T-helper 17 cell (primary cell): ENCODE data around the gene RO60. TPM values are rescaled to one million over a fixed set of nuclear protein-coding genes. Genes with fewer than 3 reads are reported as not detected.
"Not testable (repeated sequence)": the region's sequence is repeated elsewhere in the genome, so short reads cannot be mapped to it uniquely, and the experiment has no call there.

Experiments used
- ATAC-seq: fragments of 150-1000 bp; cut with Tn5 transposase; 2 replicates; pipeline ENCODE4 v1.10.0; 2021; ENCODE audit warnings: mild to moderate bottlenecking, moderate library complexity
- DNase-seq, 3 donors: peaks; one replicate each; pipeline versions ENCODE4 v3.0.0 to v3.0.0-alpha.2; 2020 to 2021
- H3K9me3 ChIP-seq: one replicate; pipeline ENCODE4 v1.7.0; 2013; ENCODE audit warnings: low read length, mild to moderate bottlenecking; ENCODE audit not compliant: control insufficient read depth, poor library complexity, severe bottlenecking
- H3K27ac Mint-ChIP-seq: one replicate; pipeline ENCODE4 v1.8.0; 2022; ENCODE audit warnings: mild to moderate bottlenecking, moderate library complexity, mixed read lengths
- H3K27me3 Mint-ChIP-seq: one replicate; pipeline ENCODE4 v1.8.0; 2022; ENCODE audit warnings: mixed read lengths
- H3K36me3 Mint-ChIP-seq: one replicate; pipeline ENCODE4 v1.8.0; 2022; ENCODE audit warnings: low read depth, mixed read lengths
- H3K4me1 Mint-ChIP-seq: one replicate; pipeline ENCODE4 v1.8.0; 2022; ENCODE audit warnings: mild to moderate bottlenecking, mixed read lengths
- H3K4me3 Mint-ChIP-seq: one replicate; pipeline ENCODE4 v1.8.0; 2022; ENCODE audit warnings: mild to moderate bottlenecking, moderate library complexity, mixed read lengths
- total RNA-seq, 4 donors: library from RNA in 2 of 4; stranded (reverse) in 2 of 4; gene quantifications; one replicate each; pipeline ENCODE4 v1.2.3 and lab custom pipeline; 2022 to 2026

RO60 gene
- total RNA-seq, 2 donors from 2014 or later, result 44.0 to 58.2 TPM

GRCh38 chr1:193036337-193037047 is 22.9 kb upstream of the RO60 start:
- no peak overlapping the region for H3K4me3 Mint-ChIP-seq
- ATAC-seq (no peak), DNase-seq (no peak)
- H3K27me3 Mint-ChIP-seq, result no peaks in the 10 kb centered on the region
- H3K36me3 Mint-ChIP-seq, result no peaks in the 10 kb centered on the region
- no peaks in the 10 kb centered on the region for H3K9me3 ChIP-seq
- peak overlapping the region; percentile 69 for H3K27ac Mint-ChIP-seq
- H3K4me1 Mint-ChIP-seq, result peaks cover 37% of the 10 kb centered on the region

GRCh38 chr1:193040011-193040410 is 19.4 kb upstream of the RO60 start:
- H3K36me3 Mint-ChIP-seq, result no peaks in the 10 kb centered on the region
- no peak for DNase-seq
- H3K9me3 ChIP-seq, result no peaks in the 10 kb centered on the region
- H3K4me3 Mint-ChIP-seq, result no peak overlapping the region
- H3K27ac Mint-ChIP-seq, result no peak overlapping the region
- no peaks in the 10 kb centered on the region for H3K27me3 Mint-ChIP-seq
- H3K4me1 Mint-ChIP-seq, result peaks cover 32% of the 10 kb centered on the region
- no peak for ATAC-seq

GRCh38 chr1:193042766-193043691 is 16.4 kb upstream of the RO60 start:
- no peak for ATAC-seq
- no peaks in the 10 kb centered on the region for H3K9me3 ChIP-seq
- Mint-ChIP-seq H3K4me1 (peaks cover 14% of the 10 kb centered on the region), H3K27me3 (no peaks in the 10 kb centered on the region), H3K27ac (no peak overlapping the region), H3K36me3 (no peaks in the 10 kb centered on the region), H3K4me3 (no peak overlapping the region)
- no peak for DNase-seq

GRCh38 chr1:193048913-193049312 is 10.5 kb upstream of the RO60 start:
- H3K4me1 Mint-ChIP-seq, DNase-seq, H3K4me3 Mint-ChIP-seq, H3K9me3 ChIP-seq, H3K36me3 Mint-ChIP-seq, ATAC-seq, H3K27me3 Mint-ChIP-seq, H3K27ac Mint-ChIP-seq: not testable (repeated sequence)

DNA sequence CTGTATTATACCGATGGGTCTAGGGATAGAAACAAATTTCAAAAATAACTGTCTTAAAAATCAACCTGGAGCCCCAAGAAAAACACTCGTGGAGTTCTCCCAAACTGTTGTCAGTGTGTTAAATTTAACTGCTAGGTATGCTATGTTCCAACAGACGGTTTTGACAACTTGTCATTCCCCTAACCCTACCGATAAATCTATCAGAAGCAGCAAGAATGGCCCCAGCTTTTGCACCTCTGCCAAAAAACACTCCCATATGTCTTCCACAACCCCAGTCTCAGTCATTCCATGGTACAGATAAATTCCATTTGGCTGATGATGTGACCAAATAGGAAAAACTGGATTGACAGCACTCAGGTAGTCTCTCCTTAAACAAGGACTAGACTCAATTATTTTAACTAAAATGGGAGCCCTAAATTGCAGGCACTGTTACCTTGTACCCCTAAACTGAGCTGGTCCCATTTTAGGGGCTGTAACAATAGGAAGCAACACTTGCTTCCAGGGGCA is 5.2 kb upstream of the RO60 start:
- Mint-ChIP-seq H3K4me1 (peaks cover 24% of the 10 kb centered on the region), H3K4me3 (no peak overlapping the region), H3K27me3 (no peaks in the 10 kb centered on the region), H3K27ac (no peak overlapping the region), H3K36me3 (peaks cover 2% of the 10 kb centered on the region)
- H3K9me3 ChIP-seq, result no peaks in the 10 kb centered on the region
- ATAC-seq, result no peak
- DNase-seq, result no peak

GRCh38 chr1:193058529-193059281 is 707 bp upstream of the RO60 start:
- ATAC-seq (peak; percentile 9), DNase-seq (peak; percentile 6 to 26 (median 20))
- Mint-ChIP-seq H3K27ac (peak overlapping the region; percentile 98), H3K4me3 (peak overlapping the region; percentile 99), H3K36me3 (peaks cover 4% of the 10 kb centered on the region), H3K4me1 (peaks cover 43% of the 10 kb centered on the region), H3K27me3 (no peaks in the 10 kb centered on the region)
- no peaks in the 10 kb centered on the region for H3K9me3 ChIP-seq

GRCh38 chr1:193060115-193060403 is 647 bp downstream of the RO60 start:
- Mint-ChIP-seq H3K36me3 (peaks cover 4% of the 10 kb centered on the region), H3K27ac (peak overlapping the region; percentile 98), H3K4me3 (peak overlapping the region; percentile 99), H3K27me3 (no peaks in the 10 kb centered on the region), H3K4me1 (peaks cover 50% of the 10 kb centered on the region)
- ATAC-seq, result no peak
- DNase-seq, result no peak
- no peaks in the 10 kb centered on the region for H3K9me3 ChIP-seq

GRCh38 chr1:193060406-193060805 is 994 bp downstream of the RO60 start:
- Mint-ChIP-seq H3K27ac (peak overlapping the region; percentile 98), H3K4me3 (peak overlapping the region; percentile 99), H3K4me1 (peaks cover 51% of the 10 kb centered on the region), H3K27me3 (no peaks in the 10 kb centered on the region), H3K36me3 (peaks cover 4% of the 10 kb centered on the region)
- no peaks in the 10 kb centered on the region for H3K9me3 ChIP-seq
- no peak for DNase-seq
- ATAC-seq, result no peak

DNA sequence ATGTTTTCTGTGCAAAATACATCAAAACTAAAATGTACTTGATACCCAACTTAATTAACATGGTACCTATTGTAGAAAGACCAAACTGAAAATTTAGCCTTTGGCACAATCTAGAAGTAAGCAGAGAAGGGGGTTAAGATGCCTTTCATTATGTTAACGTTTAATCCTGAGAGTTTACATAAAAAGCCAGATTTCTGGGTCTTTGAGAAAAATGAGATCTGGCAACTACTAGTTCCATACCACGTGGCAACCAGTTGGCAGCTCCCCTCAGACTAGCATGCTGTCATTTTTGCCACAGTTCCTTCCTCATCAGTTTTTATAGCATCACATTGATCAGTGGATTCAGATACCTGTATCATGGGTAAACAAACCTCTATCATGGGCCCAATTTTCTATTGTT is 1.5 kb downstream of the RO60 start:
- no peaks in the 10 kb centered on the region for H3K9me3 ChIP-seq
- ATAC-seq, result no peak
- Mint-ChIP-seq H3K4me1 (peaks cover 56% of the 10 kb centered on the region), H3K36me3 (peaks cover 4% of the 10 kb centered on the region), H3K27me3 (no peaks in the 10 kb centered on the region), H3K27ac (no peak overlapping the region), H3K4me3 (peak overlapping the region; percentile 99)
- DNase-seq, result no peak

DNA sequence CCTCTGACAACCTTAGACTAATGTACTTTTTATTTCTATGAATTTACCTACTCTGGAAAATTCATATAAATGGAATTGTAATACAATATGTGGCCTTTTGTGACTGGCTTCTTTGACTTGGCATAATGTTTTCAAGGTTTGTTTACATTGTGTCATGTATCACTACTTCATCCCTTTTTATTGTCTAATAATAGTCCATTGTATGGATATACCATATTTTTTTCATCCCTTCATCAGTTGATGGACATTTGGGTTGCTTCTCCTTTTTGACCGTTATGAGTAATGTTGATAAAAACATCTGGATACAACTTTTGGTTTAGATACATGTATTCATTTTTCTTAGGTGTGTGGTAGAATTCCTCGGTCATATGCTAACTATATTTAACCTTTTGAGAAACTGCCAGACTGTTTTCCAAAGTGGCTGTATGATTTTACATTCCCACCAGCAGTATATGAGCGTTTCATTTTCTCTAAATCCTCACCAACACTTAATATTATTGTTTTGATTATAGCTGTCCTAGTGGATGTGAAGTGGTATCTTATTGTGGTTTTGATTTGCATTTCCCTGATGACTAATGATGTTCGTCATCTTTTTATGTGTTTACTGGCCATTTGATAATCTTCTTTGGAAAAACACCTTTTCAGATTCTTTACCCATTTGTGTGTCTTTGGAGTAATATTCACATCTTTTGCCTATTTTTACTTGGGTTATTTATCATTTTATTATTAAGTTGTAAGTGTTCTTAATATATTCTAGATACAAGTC is 3.5 kb downstream of the RO60 start:
- no peaks in the 10 kb centered on the region for H3K9me3 ChIP-seq
- H3K4me1 Mint-ChIP-seq, result peaks cover 56% of the 10 kb centered on the region
- H3K4me3 Mint-ChIP-seq, result no peak overlapping the region
- no peak for ATAC-seq
- H3K27ac Mint-ChIP-seq, result peak overlapping the region; percentile 39
- peaks cover 5% of the 10 kb centered on the region for H3K36me3 Mint-ChIP-seq
- no peaks in the 10 kb centered on the region for H3K27me3 Mint-ChIP-seq
- DNase-seq, result no peak

GRCh38 chr1:193065954-193066353 is 6.5 kb downstream of the RO60 start:
- Mint-ChIP-seq H3K4me3 (peak overlapping the region; percentile 19), H3K36me3 (peaks cover 6% of the 10 kb centered on the region), H3K4me1 (peaks cover 57% of the 10 kb centered on the region), H3K27ac (peak overlapping the region; percentile 90), H3K27me3 (no peaks in the 10 kb centered on the region)
- no peaks in the 10 kb centered on the region for H3K9me3 ChIP-seq
- ATAC-seq (no peak), DNase-seq (no peak)

DNA sequence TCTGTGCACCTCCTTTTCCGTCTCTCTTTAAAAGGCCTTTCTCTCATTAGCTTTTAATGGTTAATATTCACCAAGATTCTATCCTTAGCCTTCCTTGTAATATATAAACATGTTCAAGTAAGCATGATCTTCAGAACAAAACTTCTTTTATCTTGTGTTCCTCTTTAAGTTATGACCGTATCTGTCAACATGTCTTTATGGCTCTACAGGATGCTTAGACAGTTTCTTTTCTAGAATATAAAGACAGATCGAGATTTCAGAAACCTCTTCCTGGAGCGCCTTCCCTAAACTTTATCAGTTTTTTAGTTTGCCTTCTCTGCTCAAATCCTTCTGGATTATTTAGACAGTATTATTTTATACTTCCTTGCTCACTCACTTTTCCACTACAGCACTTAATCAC is 7.2 kb downstream of the RO60 start:
- H3K27me3 Mint-ChIP-seq, result no peaks in the 10 kb centered on the region
- ATAC-seq (no peak), DNase-seq (no peak)
- H3K4me3 Mint-ChIP-seq, result no peak overlapping the region
- peaks cover 53% of the 10 kb centered on the region for H3K4me1 Mint-ChIP-seq
- H3K36me3 Mint-ChIP-seq, result peaks cover 6% of the 10 kb centered on the region
- H3K27ac Mint-ChIP-seq, result peak overlapping the region; percentile 90
- H3K9me3 ChIP-seq, result no peaks in the 10 kb centered on the region
